Measurements from ENCODE around the gene HAND1.

- TF ChIP-seq POLR2A (IDR thresholded peaks at IDR 0.05) (no peak), CTCF (IDR thresholded peaks at IDR 0.05 in 4 of 5, conservative IDR thresholded peaks at IDR 0.05 in 1 of 5) (no peak)
These were observed 5.8 kb upstream of the HAND1 start for GRCh38 chr5:154483654-154484392.
